Neural cell (in vitro differentiated cells): Measurements from ENCODE around the gene MCTS1. TPM values are rescaled to one million over a fixed set of nuclear protein-coding genes. Genes with fewer than 3 reads are reported as not detected.

Experiments used
- H2AFZ ChIP-seq: fragments of 200-600, 300-800 bp; sonication (generic), shearing (Covaris generic); 2 replicates; pipeline ENCODE4 v1.6.0; 2014; ENCODE audit warnings: low read depth, mild to moderate bottlenecking, antibody characterized with exemption, low read length, moderate library complexity
- H3F3A ChIP-seq: fragments of 200-600 bp; shearing (Covaris generic); 2 replicates; pipeline ENCODE4 v1.6.1; 2016; ENCODE audit warnings: mild to moderate bottlenecking, moderate library complexity, mixed read lengths, antibody characterized with exemption, low read length; ENCODE audit not compliant: insufficient read depth, poor library complexity, severe bottlenecking
- H3K27ac ChIP-seq: fragments of 200-600, 300-800 bp; sonication (generic), shearing (Covaris generic); 2 replicates; pipeline ENCODE4 v1.5.1; 2014; ENCODE audit warnings: mild to moderate bottlenecking, low read length, moderate library complexity
- H3K27me3 ChIP-seq: fragments of 300-800, 200-600 bp; sonication (generic), shearing (Covaris generic); 2 replicates; pipeline ENCODE4 v1.6.0; 2014; ENCODE audit warnings: mild to moderate bottlenecking, low read depth, low read length, moderate library complexity; ENCODE audit not compliant: insufficient read depth
- H3K36me3 ChIP-seq: fragments of 300-800, 200-600 bp; sonication (generic), shearing (Covaris generic); 2 replicates; pipeline ENCODE4 v1.5.1; 2014; ENCODE audit warnings: mild to moderate bottlenecking, antibody characterized with exemption, low read length, moderate library complexity; ENCODE audit not compliant: insufficient read depth
- H3K4me2 ChIP-seq: fragments of 300-800, 200-600 bp; sonication (generic), shearing (Covaris generic); 2 replicates; pipeline ENCODE4 v1.6.0; 2014; ENCODE audit warnings: mild to moderate bottlenecking, low read length
- H3K4me3 ChIP-seq: fragments of 300-800, 200-600 bp; sonication (generic), shearing (Covaris generic); 2 replicates; pipeline ENCODE4 v1.5.1; 2014; ENCODE audit warnings: mild to moderate bottlenecking, low read length, moderate library complexity
- H3K79me2 ChIP-seq: fragments of 200-600 bp; shearing (Covaris generic); replicated peaks from 2 replicates; pipeline ENCODE4 v1.6.0; 2014; ENCODE audit warnings: mild to moderate bottlenecking, low read length, moderate library complexity; ENCODE audit not compliant: insufficient read depth
- H3K9ac ChIP-seq: fragments of 300-800, 200-600 bp; sonication (generic), shearing (Covaris generic); 2 replicates; pipeline ENCODE4 v1.6.1; 2016; ENCODE audit warnings: mild to moderate bottlenecking, low read length, mixed read lengths
- H3K9me2 ChIP-seq: fragments of 200-600 bp; shearing (Covaris generic); 2 replicates; pipeline ENCODE4 v1.6.1; 2016; ENCODE audit warnings: mild to moderate bottlenecking, low read length, mixed read lengths; ENCODE audit not compliant: insufficient read depth
- H3K9me3 ChIP-seq: fragments of 200-600, 300-800 bp; sonication (generic), shearing (Covaris generic); 2 replicates; pipeline ENCODE4 v1.6.1; 2016; ENCODE audit warnings: mild to moderate bottlenecking, mixed run types, low read length, moderate library complexity, mixed read lengths
- H4K20me1 ChIP-seq: fragments of 200-600 bp; shearing (Covaris generic); 2 replicates; pipeline ENCODE4 v1.6.1; 2016; ENCODE audit warnings: mild to moderate bottlenecking, mixed run types; ENCODE audit not compliant: insufficient read depth
- CTCF ChIP-seq: fragments of 450-650 bp; IDR thresholded peaks from 2 replicates; pipeline ENCODE4 v1.5.1; 2014; ENCODE audit warnings: antibody characterized with exemption, mild to moderate bottlenecking, moderate library complexity; ENCODE audit not compliant: poor library complexity, severe bottlenecking
- EP300 ChIP-seq: fragments of 450-650 bp; conservative IDR thresholded peaks from 2 replicates; pipeline ENCODE4 v1.6.1; 2014; ENCODE audit warnings: antibody characterized with exemption, mild to moderate bottlenecking, moderate library complexity; ENCODE audit not compliant: poor library complexity, severe bottlenecking
- EZH2 ChIP-seq: fragments of 200-600, 300-800 bp; shearing (Covaris generic), sonication (generic); IDR thresholded peaks from 2 replicates; pipeline ENCODE4 v1.6.1; 2014; ENCODE audit warnings: antibody characterized with exemption, low read length, borderline replicate concordance, mild to moderate bottlenecking; ENCODE audit not compliant: insufficient read depth, poor library complexity, severe bottlenecking
- MXI1 ChIP-seq: fragments of 450-650 bp; conservative IDR thresholded peaks from 2 replicates; pipeline ENCODE4 v1.6.1; 2014; ENCODE audit warnings: antibody characterized with exemption, mild to moderate bottlenecking; ENCODE audit not compliant: poor library complexity, severe bottlenecking
- POLR2AphosphoS5 ChIP-seq: IDR thresholded peaks from 2 replicates; pipeline ENCODE4 v1.6.1; 2012
- RAD21 ChIP-seq: fragments of 450-650 bp; conservative IDR thresholded peaks from 2 replicates; pipeline ENCODE4 v1.6.1; 2014; ENCODE audit warnings: antibody characterized with exemption, mild to moderate bottlenecking, moderate library complexity
- REST ChIP-seq: IDR thresholded peaks from 2 replicates; pipeline ENCODE4 v1.6.1; 2012; ENCODE audit warnings: borderline replicate concordance
- SMC3 ChIP-seq: fragments of 450-650 bp; conservative IDR thresholded peaks from 2 replicates; pipeline ENCODE4 v1.6.1; 2014; ENCODE audit warnings: antibody characterized with exemption, mild to moderate bottlenecking, moderate library complexity; ENCODE audit not compliant: poor library complexity
- TAF1 ChIP-seq: IDR thresholded peaks from 2 replicates; pipeline ENCODE4 v1.6.1; 2012; ENCODE audit warnings: low read depth
- polyA plus RNA-seq: library from polyadenylated mRNA; depleted of rRNA; stranded (reverse); fragments of >200 nt; gene quantifications from 2 replicates; pipeline ENCODE4 v1.2.3, GENCODE V29; 2014

The MCTS1 gene
- polyA plus RNA-seq, 1 donor from 2014 or later, result 190 TPM

GRCh38 chrX:120566817-120567216 lies 37.1 kb upstream of the MCTS1 start:
- Histone ChIP-seq H4K20me1 (no peaks in the 10 kb centered on the region), H3K9me3 (no peaks in the 10 kb centered on the region), H3F3A (no peaks in the 10 kb centered on the region), H3K36me3 (no peaks in the 10 kb centered on the region), H3K4me3 (no peak overlapping the region), H3K9ac (no peak overlapping the region), H3K79me2 (no peaks in the 10 kb centered on the region), H3K27me3 (no peaks in the 10 kb centered on the region), H3K27ac (no peak overlapping the region), H2AFZ (no peak overlapping the region), H3K9me2 (no peaks in the 10 kb centered on the region), H3K4me2 (no peak overlapping the region)
- no peak for TF ChIP-seq RAD21
- TF ChIP-seq REST, result no peak
- TF ChIP-seq SMC3, result no peak
- no peak for TF ChIP-seq TAF1
- no peak for TF ChIP-seq POLR2AphosphoS5
- TF ChIP-seq MXI1, result no peak
- TF ChIP-seq CTCF, result no peak
- no peak for TF ChIP-seq EZH2

- Histone ChIP-seq H3K79me2 (no peaks in the 10 kb centered on the region), H3K9ac (no peak overlapping the region), H3K9me3 (no peaks in the 10 kb centered on the region), H3K4me2 (no peak overlapping the region), H2AFZ (no peak overlapping the region), H4K20me1 (no peaks in the 10 kb centered on the region), H3K27ac (no peak overlapping the region), H3K9me2 (no peaks in the 10 kb centered on the region), H3K36me3 (no peaks in the 10 kb centered on the region), H3K27me3 (no peaks in the 10 kb centered on the region), H3K4me3 (no peak overlapping the region), H3F3A (no peaks in the 10 kb centered on the region)
- TF ChIP-seq RAD21 (no peak), EP300 (no peak), EZH2 (no peak), SMC3 (no peak), POLR2AphosphoS5 (no peak), MXI1 (no peak), CTCF (no peak), REST (no peak), TAF1 (no peak)
Measured at GRCh38 chrX:120568035-120568434, 35.9 kb upstream of the MCTS1 start.
